Ramos (cell line): ENCODE results near the gene SNIP1.
"Not testable (repeated sequence)": the region's sequence is repeated elsewhere in the genome, so short reads cannot be mapped to it uniquely, and the experiment has no call there.

Experiments used
- in situ Hi-C: fragments of 300-500 bp; cut with MboI; formaldehyde crosslinking; loops from one replicate; pipeline ENCODE4 v1.14.3; 2022; ENCODE audit warnings: low sequenced_read_pairs; ENCODE audit not compliant: unreplicated experiment

The SNIP1 gene

GRCh38 chr1:37560401-37561132 is 6.5 kb upstream of the SNIP1 start:
- in situ Hi-C loops = no loop called here

- in situ Hi-C loops = not testable (repeated sequence)
Observed at GRCh38 chr1:37559957-37560379, 5.9 kb upstream of the SNIP1 start.

GRCh38 chr1:37559080-37559479 is 5.0 kb upstream of the SNIP1 start:
- in situ Hi-C loops = no loop called here

GRCh38 chr1:37558411-37558810 is 4.3 kb upstream of the SNIP1 start:
- in situ Hi-C loops = no loop called here

GRCh38 chr1:37557402-37557801 is 3.3 kb upstream of the SNIP1 start:
- in situ Hi-C loops = no loop called here

GRCh38 chr1:37556712-37557196 is 2.7 kb upstream of the SNIP1 start, which contains the start of gene DNALI1:
Gene DNALI1, plus strand, starts transcription at chr1:37556940. Its CDS starts 55 bp downstream, at chr1:37556995.
- in situ Hi-C loops = no loop called here

- in situ Hi-C loops = no loop called here
Observed at GRCh38 chr1:37553598-37553926, 531 bp downstream of the SNIP1 start.

GRCh38 chr1:37549341-37549740 is 4.8 kb downstream of the SNIP1 start:
- in situ Hi-C loops = no loop called here

GRCh38 chr1:37545019-37545418 is 9.1 kb downstream of the SNIP1 start:
- in situ Hi-C loops = no loop called here

- in situ Hi-C loops = no loop called here
Observed at GRCh38 chr1:37544530-37544929, 9.6 kb downstream of the SNIP1 start.

GRCh38 chr1:37540036-37540785 is 13.9 kb downstream of the SNIP1 start:
- in situ Hi-C loops = no loop called here

- in situ Hi-C loops = not testable (repeated sequence)
Observed at GRCh38 chr1:37539154-37539553, 14.9 kb downstream of the SNIP1 start.

GRCh38 chr1:37537378-37537777 is 16.7 kb downstream of the SNIP1 start:
- in situ Hi-C loops = no loop called here

- in situ Hi-C loops = no loop called here
Observed at GRCh38 chr1:37533317-37534093, 20.6 kb downstream of the SNIP1 start.

- in situ Hi-C loops = not testable (repeated sequence)
Observed at GRCh38 chr1:37532418-37533156, 21.5 kb downstream of the SNIP1 start.

- in situ Hi-C loops = not testable (repeated sequence)
Observed at GRCh38 chr1:37529888-37530287, 24.2 kb downstream of the SNIP1 start.

GRCh38 chr1:37519613-37520012 is 34.5 kb downstream of the SNIP1 start:
- in situ Hi-C loops = no loop called here

- in situ Hi-C loops = not testable (repeated sequence)
Observed at GRCh38 chr1:37518929-37519328, 35.2 kb downstream of the SNIP1 start.

- in situ Hi-C loops = not testable (repeated sequence)
Observed at GRCh38 chr1:37518241-37518640, 35.9 kb downstream of the SNIP1 start.

GRCh38 chr1:37517569-37517968 is 36.5 kb downstream of the SNIP1 start:
- in situ Hi-C loops = no loop called here
